Measurements from ENCODE around the gene OR10A2. TPM values are rescaled to one million over a fixed set of nuclear protein-coding genes. Genes with fewer than 3 reads are reported as not detected.

The OR10A2 gene
- total and polyA plus RNA-seq, 12 donors, result not detected

DNA sequence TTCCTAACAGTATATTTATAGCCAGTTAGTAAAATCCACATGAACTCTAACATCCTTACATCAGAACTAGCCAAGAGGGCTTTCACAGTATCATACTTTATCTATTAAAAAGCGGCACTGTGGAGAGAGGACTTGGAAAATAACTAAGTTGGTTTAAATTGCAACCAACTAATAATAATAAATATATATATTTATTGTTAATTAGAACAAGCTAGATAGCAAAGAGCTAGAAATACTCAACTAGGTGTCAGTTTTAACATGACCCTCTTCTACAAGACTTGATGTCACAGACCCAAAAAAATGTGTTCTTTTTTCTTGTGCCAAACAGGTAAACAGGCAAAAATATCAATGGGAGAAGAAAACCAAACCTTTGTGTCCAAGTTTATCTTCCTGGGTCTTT is 57.8 kb downstream of the OR10A2 start, which contains the start of gene OR2D3:
Gene OR2D3, plus strand, starts transcription at position 301 of the 400 bp plus-strand sequence. Its CDS starts 0 bp downstream, at position 301.
- Histone ChIP-seq H3K27ac (no peak within 1 kb of the TSS), H3K4me3 (no peak within 1 kb of the TSS), H3K27me3 (no peaks in the 10 kb centered on the region), H3K4me1 (replicated peaks in 1 of 2) (no peaks in the 10 kb centered on the region), H3K9me3 (replicated peaks in 1 of 3) (no peaks in the 10 kb centered on the region), H3K36me3 (replicated peaks in 1 of 2) (no peaks in the 10 kb centered on the region)
- intact Hi-C loops (cut with DNase I), result no loop called here
- no peak for DNase-seq
- TF ChIP-seq, protein P1, sequence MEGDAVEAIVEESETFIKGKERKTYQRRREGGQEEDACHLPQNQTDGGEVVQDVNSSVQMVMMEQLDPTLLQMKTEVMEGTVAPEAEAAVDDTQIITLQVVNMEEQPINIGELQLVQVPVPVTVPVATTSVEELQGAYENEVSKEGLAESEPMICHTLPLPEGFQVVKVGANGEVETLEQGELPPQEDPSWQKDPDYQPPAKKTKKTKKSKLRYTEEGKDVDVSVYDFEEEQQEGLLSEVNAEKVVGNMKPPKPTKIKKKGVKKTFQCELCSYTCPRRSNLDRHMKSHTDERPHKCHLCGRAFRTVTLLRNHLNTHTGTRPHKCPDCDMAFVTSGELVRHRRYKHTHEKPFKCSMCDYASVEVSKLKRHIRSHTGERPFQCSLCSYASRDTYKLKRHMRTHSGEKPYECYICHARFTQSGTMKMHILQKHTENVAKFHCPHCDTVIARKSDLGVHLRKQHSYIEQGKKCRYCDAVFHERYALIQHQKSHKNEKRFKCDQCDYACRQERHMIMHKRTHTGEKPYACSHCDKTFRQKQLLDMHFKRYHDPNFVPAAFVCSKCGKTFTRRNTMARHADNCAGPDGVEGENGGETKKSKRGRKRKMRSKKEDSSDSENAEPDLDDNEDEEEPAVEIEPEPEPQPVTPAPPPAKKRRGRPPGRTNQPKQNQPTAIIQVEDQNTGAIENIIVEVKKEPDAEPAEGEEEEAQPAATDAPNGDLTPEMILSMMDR (IDR thresholded peaks at IDR 0.05), result no peak
- no peak for TF ChIP-seq POLR2A (IDR thresholded peaks at IDR 0.05)
- 82 to 100% (median 88%) methylated on average over 1 of the region's 1 CpG for WGBS, 4 donors

Other genes starting within 250 kb of the OR10A2 start
- gene TPP1, start 243.6 kb upstream of the OR10A2 start, total RNA-seq, result 100 to 1,000 TPM in 8 of 9 donors, 10 to 100 TPM in 1; 53.2 to 464 (median 335) TPM
- 100 to 1,000 TPM in 1 of 3 donors, 10 to 100 TPM in 2; 84.2 to 371 (median 96.9) TPM for gene TPP1, start 243.6 kb upstream of the OR10A2 start, polyA plus RNA-seq
- 10 to 100 TPM in 6 of 9 donors, 1 to 10 TPM in 3; 4.3 to 15.3 (median 11.5) TPM for gene DCHS1, start 207.2 kb upstream of the OR10A2 start, total RNA-seq
- 10 to 100 TPM in 1 of 3 donors, 1 to 10 TPM in 2; 1.3 to 12.1 (median 5.0) TPM for gene DCHS1, start 207.2 kb upstream of the OR10A2 start, polyA plus RNA-seq
- 100 to 1,000 TPM in 3 of 9 donors, 10 to 100 TPM in 6; 51.2 to 532 (median 79.8) TPM for gene MRPL17, start 179.7 kb upstream of the OR10A2 start, total RNA-seq
- gene MRPL17, start 179.7 kb upstream of the OR10A2 start, polyA plus RNA-seq, result 100 to 1,000 TPM in 1 of 3 donors, 10 to 100 TPM in 2; 77.8 to 141 (median 97.9) TPM
- gene OR2AG2, start 91.1 kb upstream of the OR10A2 start, total RNA-seq, result under 1 TPM in 4 of 9 donors, not detected in 5; 0.14 to 0.64 (median 0.26) TPM
- under 1 TPM in 1 of 3 donors, not detected in 2; 0.27 TPM for gene OR2AG2, start 91.1 kb upstream of the OR10A2 start, polyA plus RNA-seq
- gene OR2AG1, start 80.0 kb upstream of the OR10A2 start, total RNA-seq, result not detected
- gene OR2AG1, start 80.0 kb upstream of the OR10A2 start, polyA plus RNA-seq, result not detected
- gene OR6A2, start 63.4 kb upstream of the OR10A2 start, total RNA-seq, result under 1 TPM in 5 of 9 donors, not detected in 4; 0.07 to 0.39 (median 0.13) TPM
- not detected for gene OR6A2, start 63.4 kb upstream of the OR10A2 start, polyA plus RNA-seq
- not detected for gene OR10A5, start 17.4 kb upstream of the OR10A2 start, total RNA-seq
- not detected for gene OR10A5, start 17.4 kb upstream of the OR10A2 start, polyA plus RNA-seq
- gene OR10A4, start 13.6 kb downstream of the OR10A2 start, total RNA-seq, result not detected
- gene OR10A4, start 13.6 kb downstream of the OR10A2 start, polyA plus RNA-seq, result not detected
- under 1 TPM in 3 of 9 donors, not detected in 6; 0.11 to 0.34 (median 0.28) TPM for gene OR2D2, start 29.4 kb downstream of the OR10A2 start, total RNA-seq
- not detected for gene OR2D2, start 29.4 kb downstream of the OR10A2 start, polyA plus RNA-seq
- gene OR2D3, start 57.9 kb downstream of the OR10A2 start, total RNA-seq, result not detected
- not detected for gene OR2D3, start 57.9 kb downstream of the OR10A2 start, polyA plus RNA-seq
- gene ZNF215, start 63.4 kb downstream of the OR10A2 start, total RNA-seq, result 1 to 10 TPM in 6 of 9 donors, under 1 TPM in 3; 0.51 to 2.6 (median 1.8) TPM
- gene ZNF215, start 63.4 kb downstream of the OR10A2 start, polyA plus RNA-seq, result 1 to 10 TPM in 1 of 3 donors, under 1 TPM in 2; 0.34 to 2.6 (median 0.64) TPM
- gene ZNF214, start 157.3 kb downstream of the OR10A2 start, total RNA-seq, result 10 to 100 TPM in 1 of 9 donors, 1 to 10 TPM in 7, under 1 TPM in 1; 0.96 to 14.2 (median 1.8) TPM
- gene ZNF214, start 157.3 kb downstream of the OR10A2 start, polyA plus RNA-seq, result 1 to 10 TPM in 1 of 3 donors, under 1 TPM in 2; 0.48 to 2.3 (median 0.71) TPM
- gene NLRP14, start 157.4 kb downstream of the OR10A2 start, total RNA-seq, result under 1 TPM in 3 of 9 donors, not detected in 6; 0.11 TPM
- under 1 TPM in 1 of 3 donors, not detected in 2; 0.05 TPM for gene NLRP14, start 157.4 kb downstream of the OR10A2 start, polyA plus RNA-seq
- gene RBMXL2, start 225.9 kb downstream of the OR10A2 start, total RNA-seq, result under 1 TPM in 1 of 9 donors, not detected in 8; 0.06 TPM
- gene RBMXL2, start 225.9 kb downstream of the OR10A2 start, polyA plus RNA-seq, result under 1 TPM in 1 of 3 donors, not detected in 2; 0.03 TPM